Sigmoid colon (tissue), 7 donors: Measurements from ENCODE around the gene PPP2R2C. TPM values are rescaled to one million over a fixed set of nuclear protein-coding genes. Genes with fewer than 3 reads are reported as not detected.

Experiments used
- DNase-seq: peaks from one replicate; pipeline ENCODE4 v3.0.0-alpha.2; 2019
- H3K27ac ChIP-seq, 4 donors: fragments of 200-600 bp; sonication (generic); one replicate each; pipeline ENCODE4 v1.5.1; 2016 to 2019; ENCODE audit warnings: mild to moderate bottlenecking in 1 of 4
- H3K27me3 ChIP-seq, 3 donors: fragments of 200-600 bp; sonication (generic); one replicate each; pipeline ENCODE4 v1.5.1; 2019; ENCODE audit warnings: mild to moderate bottlenecking in 1 of 3
- H3K36me3 ChIP-seq, 4 donors: fragments of 200-600 bp; sonication (generic); one replicate each; pipeline ENCODE4 v1.5.1; 2016 to 2019
- H3K4me1 ChIP-seq, 4 donors: fragments of 200-600 bp; sonication (generic); one replicate each; pipeline ENCODE4 v1.5.1; 2017 to 2019
- H3K4me3 ChIP-seq, 4 donors: fragments of 200-600 bp; sonication (generic); one replicate each; pipeline ENCODE4 v1.5.1; 2017 to 2019; ENCODE audit warnings: mild to moderate bottlenecking in 2 of 4, moderate library complexity in 1 of 4
- H3K9me3 ChIP-seq, 4 donors: fragments of 200-600 bp in 3 of 4; sonication (generic) in 3 of 4; one replicate each; pipeline versions ENCODE4 v1.5.1 to v1.6.1; 2013 to 2019
- EP300 ChIP-seq, 4 donors: sonication (generic); formaldehyde crosslinking; IDR thresholded peaks; one replicate each; pipeline ENCODE4 v1.6.1; 2017; ENCODE audit warnings: antibody characterized with exemption in 4 of 4
- POLR2A ChIP-seq, 2 donors: fragments of 450-650 bp; IDR thresholded peaks; one replicate each; pipeline ENCODE4 v1.6.1; 2016; ENCODE audit warnings: antibody characterized with exemption in 2 of 2, mild to moderate bottlenecking in 2 of 2, moderate library complexity in 2 of 2
- POLR2AphosphoS5 ChIP-seq, 4 donors: sonication (generic); formaldehyde crosslinking; IDR thresholded peaks; one replicate each; pipeline ENCODE4 v1.6.1; 2017; ENCODE audit warnings: antibody characterized with exemption in 4 of 4
- WGBS, 2 donors: extraction: QIAGEN DNeasy Blood & Tissue Kit; methylation state at CpG; one replicate each; pipeline ENCODE4 v1.1.7; 2013; 5-methylcytosine and 5-hydroxymethylcytosine counted together
- intact Hi-C: fragments of 100-400 bp; cut with DNase I; formaldehyde crosslinking; loops from one replicate; pipeline ENCODE4 v1.15.1; 2023
- polyA plus RNA-seq, 3 donors: library from polyadenylated mRNA; stranded (reverse); fragments of 200-250 nt; gene quantifications; one replicate each; pipeline ENCODE4 v1.2.3, GENCODE V29; 2013
- total RNA-seq, 4 donors: library from RNA; depleted of rRNA; stranded (reverse); fragments of >200 nt; gene quantifications; one replicate each; pipeline ENCODE4 v1.1.0, GENCODE V29; 2016
- TF ChIP-seq, protein P1 (sequence below), 4 experiments: fragments of 450-650 bp in 3 of 4; fragments of 200-600 bp in 1 of 4; IDR thresholded peaks; one replicate each; pipeline ENCODE4 v1.5.1; 2016 to 2019; ENCODE audit warnings: antibody characterized with exemption in 4 of 4, mild to moderate bottlenecking in 3 of 4, moderate library complexity in 2 of 4
- donor health status: healthy with polysubstance abuse.
- donor health status: Bipolar disorder and iron deficiency.
- donor health status: healthy.

Gene PPP2R2C
- total and polyA plus RNA-seq, 7 donors = 0.49 to 2.8 (median 1.1) TPM; not detected in 2

DNA sequence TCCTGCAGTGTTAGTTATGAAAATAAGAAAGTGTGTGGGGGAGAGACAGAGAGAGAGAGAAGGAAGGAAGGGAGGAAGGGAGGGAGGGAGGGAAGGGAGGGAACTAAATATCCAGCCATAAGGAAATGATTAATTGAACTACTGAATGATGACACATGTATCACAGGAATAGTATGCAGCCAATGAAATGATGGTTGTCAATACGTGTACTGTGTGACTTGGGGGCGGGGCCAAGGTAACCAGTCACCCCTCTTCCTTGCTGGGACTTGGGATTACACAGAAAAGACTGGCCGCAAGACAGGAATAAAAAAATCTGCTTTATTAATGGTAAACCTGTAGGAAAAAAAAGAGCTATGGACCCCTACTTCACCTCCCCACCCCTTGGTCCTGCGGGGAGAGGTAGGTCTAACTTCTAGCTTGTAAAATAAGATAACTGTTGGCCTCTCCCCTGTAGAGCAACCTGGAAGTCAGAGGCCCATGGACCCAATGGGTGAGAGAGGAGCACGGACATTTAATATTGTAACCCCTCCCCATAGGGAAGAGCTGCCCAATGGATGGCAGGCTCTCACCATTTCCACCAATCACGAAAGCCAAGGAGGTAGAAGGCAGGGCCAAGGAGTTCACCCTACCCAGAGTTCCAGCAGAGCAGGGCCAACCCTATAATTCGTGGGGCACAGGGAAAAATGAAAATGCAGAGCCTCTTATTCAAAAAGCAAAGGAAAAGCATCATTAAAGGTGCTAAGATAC is 7.4 kb downstream of the PPP2R2C start:
- DNase-seq = peak; percentile 36

DNA sequence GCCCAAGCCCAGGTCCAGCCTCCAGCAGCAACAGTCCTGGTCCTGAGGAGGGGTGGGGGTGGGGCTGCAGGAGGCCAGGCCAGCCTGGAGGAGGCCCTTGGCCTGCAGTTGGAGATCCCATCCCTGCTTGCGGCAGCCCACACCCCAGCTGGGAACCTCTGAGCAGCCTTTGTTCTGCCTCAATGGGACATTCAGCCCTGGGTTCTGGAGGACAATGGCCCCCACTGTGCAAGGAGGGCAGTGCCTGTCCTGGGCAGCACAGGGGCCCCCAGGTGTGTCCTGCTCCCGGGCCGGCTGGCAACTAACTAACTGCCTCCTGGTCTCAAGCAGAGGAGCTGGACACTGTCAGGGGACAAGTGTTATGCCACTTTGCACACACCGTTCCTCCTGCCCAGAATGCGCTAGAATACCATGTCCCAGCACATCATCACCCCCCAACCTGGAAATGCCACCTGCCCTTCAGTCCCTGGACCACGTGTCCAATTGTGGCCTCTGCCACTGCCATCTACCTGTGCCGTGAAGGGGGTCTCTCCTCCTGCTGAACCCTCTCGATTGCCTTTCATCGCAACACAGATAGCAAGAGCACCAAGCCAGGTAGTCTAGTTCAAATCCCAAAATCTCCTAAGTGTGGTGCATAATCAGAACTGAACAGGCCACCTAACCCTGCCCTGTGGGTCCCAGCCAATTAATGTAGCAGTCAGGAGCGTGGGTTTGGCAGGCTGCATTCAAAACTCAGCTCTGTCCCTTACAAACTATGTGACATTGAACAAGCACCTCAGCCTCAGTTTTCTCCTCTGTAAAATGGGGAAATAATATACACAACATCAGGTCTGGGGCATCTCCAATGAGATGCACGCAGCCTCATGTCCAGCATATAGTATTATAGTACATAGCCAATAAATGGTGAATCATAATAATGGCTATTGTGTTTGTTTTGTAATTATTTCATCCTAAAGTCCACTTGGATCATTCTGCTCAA is 8.8 kb downstream of the PPP2R2C start:
- no peak overlapping the region for H3K27ac ChIP-seq
- no peak for TF ChIP-seq POLR2AphosphoS5 (IDR thresholded peaks at IDR 0.05)
- TF ChIP-seq POLR2A (IDR thresholded peaks at IDR 0.05) = no peak
- TF ChIP-seq EP300 (IDR thresholded peaks at IDR 0.05) = no peak
- TF ChIP-seq, protein P1, sequence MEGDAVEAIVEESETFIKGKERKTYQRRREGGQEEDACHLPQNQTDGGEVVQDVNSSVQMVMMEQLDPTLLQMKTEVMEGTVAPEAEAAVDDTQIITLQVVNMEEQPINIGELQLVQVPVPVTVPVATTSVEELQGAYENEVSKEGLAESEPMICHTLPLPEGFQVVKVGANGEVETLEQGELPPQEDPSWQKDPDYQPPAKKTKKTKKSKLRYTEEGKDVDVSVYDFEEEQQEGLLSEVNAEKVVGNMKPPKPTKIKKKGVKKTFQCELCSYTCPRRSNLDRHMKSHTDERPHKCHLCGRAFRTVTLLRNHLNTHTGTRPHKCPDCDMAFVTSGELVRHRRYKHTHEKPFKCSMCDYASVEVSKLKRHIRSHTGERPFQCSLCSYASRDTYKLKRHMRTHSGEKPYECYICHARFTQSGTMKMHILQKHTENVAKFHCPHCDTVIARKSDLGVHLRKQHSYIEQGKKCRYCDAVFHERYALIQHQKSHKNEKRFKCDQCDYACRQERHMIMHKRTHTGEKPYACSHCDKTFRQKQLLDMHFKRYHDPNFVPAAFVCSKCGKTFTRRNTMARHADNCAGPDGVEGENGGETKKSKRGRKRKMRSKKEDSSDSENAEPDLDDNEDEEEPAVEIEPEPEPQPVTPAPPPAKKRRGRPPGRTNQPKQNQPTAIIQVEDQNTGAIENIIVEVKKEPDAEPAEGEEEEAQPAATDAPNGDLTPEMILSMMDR (IDR thresholded peaks at IDR 0.05) = no peak
- 62 to 76% methylated on average over 11 of the region's 11 CpGs for WGBS, 2 donors
- intact Hi-C loops = no loop called here
- no peaks in the 10 kb centered on the region for H3K4me1 ChIP-seq
- H3K9me3 ChIP-seq = peaks cover 0 to 2% (median 0%) of the 10 kb centered on the region in 4 donors
- peaks cover 0 to 29% (median 7%) of the 10 kb centered on the region in 3 donors for H3K27me3 ChIP-seq
- H3K36me3 ChIP-seq = no peaks in the 10 kb centered on the region
- no peak overlapping the region for H3K4me3 ChIP-seq
- DNase-seq = peak; percentile 61

More for the DNA sequence above, 7.4 kb downstream of the PPP2R2C start:
- Histone ChIP-seq H3K27ac (no peak overlapping the region), H3K36me3 (no peaks in the 10 kb centered on the region), H3K9me3 (no peaks in the 10 kb centered on the region), H3K27me3 (peaks cover 0 to 41% (median 20%) of the 10 kb centered on the region in 3 donors), H3K4me1 (peaks cover 0 to 2% (median 1%) of the 10 kb centered on the region in 4 donors), H3K4me3 (no peak overlapping the region)
- TF ChIP-seq EP300 (IDR thresholded peaks at IDR 0.05) (no peak), POLR2AphosphoS5 (IDR thresholded peaks at IDR 0.05) (no peak), POLR2A (IDR thresholded peaks at IDR 0.05) (no peak)
- TF ChIP-seq, protein P1 (IDR thresholded peaks at IDR 0.05) = no peak
- 61 to 81% methylated on average over 7 of the region's 7 CpGs for WGBS, 2 donors
- intact Hi-C loops = no loop called here

DNA sequence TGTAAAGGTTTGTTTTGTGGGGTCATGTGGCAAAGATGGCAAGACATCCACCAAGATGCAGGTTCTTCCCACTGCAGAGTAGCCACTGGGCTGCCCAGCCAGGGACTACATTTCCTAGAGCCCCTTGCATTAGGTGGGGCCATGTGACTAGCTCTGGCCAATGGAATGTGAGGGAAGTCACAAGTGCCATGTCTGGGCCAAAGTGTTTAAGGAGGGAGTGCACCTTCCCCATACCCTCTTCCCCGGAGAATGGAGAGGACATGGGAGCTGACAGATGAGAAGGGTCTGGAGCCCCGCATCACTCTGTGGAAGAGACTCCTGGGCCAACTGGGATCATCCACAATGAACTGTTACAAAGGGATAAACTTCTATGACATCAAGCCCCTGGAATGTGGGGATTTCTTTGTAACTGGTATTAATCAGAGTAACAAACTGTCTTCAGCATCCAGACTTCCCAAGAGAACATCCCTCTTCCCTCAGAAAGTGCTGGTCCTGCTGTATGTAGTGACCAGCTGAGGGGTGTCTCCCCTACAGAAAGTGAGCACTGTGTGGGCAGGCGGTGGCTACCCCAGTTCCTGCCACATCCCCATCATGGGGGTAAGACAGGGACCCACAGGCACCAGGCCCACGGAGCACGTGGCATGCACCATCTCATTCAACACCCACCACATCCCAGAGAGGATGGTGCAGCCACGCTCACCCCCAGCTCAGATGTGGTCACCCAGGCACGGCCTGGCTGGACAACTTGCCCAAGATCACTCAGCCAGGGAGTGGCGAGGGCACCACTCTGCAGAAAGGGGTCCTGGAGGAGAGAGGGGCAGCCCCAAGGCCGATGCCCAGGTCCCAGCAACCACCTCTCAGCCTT is 10.9 kb downstream of the PPP2R2C start:
- DNase-seq = peak; percentile 44
- H3K27ac ChIP-seq = no peak overlapping the region
- peaks cover 0 to 2% (median 0%) of the 10 kb centered on the region in 4 donors for H3K9me3 ChIP-seq
- no peak overlapping the region for H3K4me3 ChIP-seq
- WGBS, 2 donors = 81 to 84% methylated on average over 9 of the region's 9 CpGs
- peaks cover 0 to 13% (median 0%) of the 10 kb centered on the region in 3 donors for H3K27me3 ChIP-seq
- intact Hi-C loops = no loop called here
- no peak for TF ChIP-seq EP300 (IDR thresholded peaks at IDR 0.05)
- TF ChIP-seq, protein P1 (IDR thresholded peaks at IDR 0.05) = no peak
- no peak for TF ChIP-seq POLR2A (IDR thresholded peaks at IDR 0.05)
- TF ChIP-seq POLR2AphosphoS5 (IDR thresholded peaks at IDR 0.05) = no peak
- H3K4me1 ChIP-seq = no peaks in the 10 kb centered on the region
- no peaks in the 10 kb centered on the region for H3K36me3 ChIP-seq

DNA sequence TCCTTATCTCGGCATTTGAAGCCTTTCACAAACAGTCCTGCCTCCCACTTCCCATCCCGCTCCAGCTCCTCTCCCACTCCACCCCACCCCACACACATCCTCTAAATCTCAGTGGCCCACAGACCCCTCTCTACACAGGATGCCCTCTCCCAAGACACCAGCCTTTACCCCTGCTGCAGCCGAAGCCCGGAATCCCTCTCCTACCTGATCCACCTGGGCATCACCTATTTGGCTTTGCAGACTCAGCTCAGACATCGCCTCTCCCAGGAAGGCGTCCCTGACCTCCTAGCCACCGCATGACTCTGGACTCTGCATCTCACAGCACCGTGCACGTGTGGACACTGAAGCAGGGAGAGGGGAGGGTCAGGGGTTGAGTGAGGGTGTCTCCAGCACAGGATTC is 11.5 kb downstream of the PPP2R2C start:
- peaks cover 0 to 2% (median 0%) of the 10 kb centered on the region in 4 donors for H3K9me3 ChIP-seq
- WGBS, 2 donors = 69 to 77% methylated on average over 9 of the region's 9 CpGs
- DNase-seq = peak; percentile 37
- intact Hi-C loops = no loop called here
- no peak overlapping the region for H3K27ac ChIP-seq
- no peaks in the 10 kb centered on the region for H3K36me3 ChIP-seq
- no peaks in the 10 kb centered on the region for H3K4me1 ChIP-seq
- H3K27me3 ChIP-seq = peaks cover 0 to 14% (median 0%) of the 10 kb centered on the region in 3 donors
- no peak overlapping the region for H3K4me3 ChIP-seq
- TF ChIP-seq EP300 (IDR thresholded peaks at IDR 0.05) (no peak), POLR2A (IDR thresholded peaks at IDR 0.05) (no peak), POLR2AphosphoS5 (IDR thresholded peaks at IDR 0.05) (no peak)
- TF ChIP-seq, protein P1 (IDR thresholded peaks at IDR 0.05) = no peak
